Activated naive CD4-positive, alpha-beta T cell treated with anti-CD3 and anti-CD28 coated beads, Interleukin-2, amount 50 U/mL, for 16 hours (primary cell): ENCODE measurements around the gene USP24.

Experiments
- DNase-seq: peaks from one replicate; pipeline ENCODE4 v3.0.0-alpha.2; 2020

USP24 gene

DNA sequence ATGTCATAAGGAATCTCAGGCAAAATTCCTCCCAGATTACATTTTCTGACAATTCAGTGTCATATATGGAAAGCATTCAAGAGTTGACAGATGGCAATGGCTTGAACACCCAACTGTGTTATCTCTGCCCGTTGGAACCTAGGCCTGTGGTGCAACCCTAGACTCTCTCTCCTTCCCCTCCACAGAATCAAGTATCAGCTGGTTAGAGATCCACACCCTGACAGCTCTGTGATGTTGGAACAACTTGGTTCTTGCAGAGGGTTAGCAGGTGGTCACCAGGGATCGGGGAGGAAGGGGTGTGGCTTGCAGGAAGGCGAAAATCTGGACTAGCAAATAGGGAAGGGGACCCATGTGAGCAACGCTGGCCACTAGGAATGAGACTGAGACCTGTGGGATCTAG lies 149.5 kb downstream of the USP24 start:
- no peak for DNase-seq

- no peak for DNase-seq
Measured at GRCh38 chr1:55064861-55065263, 150.3 kb downstream of the USP24 start.

DNA sequence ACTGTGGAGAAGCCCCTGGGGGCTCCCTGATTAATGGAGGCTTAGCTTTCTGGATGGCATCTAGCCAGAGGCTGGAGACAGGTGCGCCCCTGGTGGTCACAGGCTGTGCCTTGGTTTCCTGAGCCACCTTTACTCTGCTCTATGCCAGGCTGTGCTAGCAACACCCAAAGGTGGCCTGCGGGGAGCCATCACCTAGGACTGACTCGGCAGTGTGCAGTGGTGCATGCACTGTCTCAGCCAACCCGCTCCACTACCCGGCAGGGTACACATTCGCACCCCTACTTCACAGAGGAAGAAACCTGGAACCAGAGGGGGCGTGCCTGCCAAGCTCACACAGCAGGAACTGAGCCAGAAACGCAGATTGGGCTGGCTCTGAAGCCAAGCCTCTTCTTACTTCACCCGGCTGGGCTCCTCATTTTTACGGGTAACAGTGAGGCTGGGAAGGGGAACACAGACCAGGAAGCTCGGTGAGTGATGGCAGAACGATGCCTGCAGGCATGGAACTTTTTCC lies 151.0 kb downstream of the USP24 start:
- no peak for DNase-seq

- DNase-seq = no peak
Measured at GRCh38 chr1:55063577-55063942, 151.6 kb downstream of the USP24 start.

GRCh38 chr1:55062801-55063576 lies 152.2 kb downstream of the USP24 start:
- DNase-seq = no peak

DNA sequence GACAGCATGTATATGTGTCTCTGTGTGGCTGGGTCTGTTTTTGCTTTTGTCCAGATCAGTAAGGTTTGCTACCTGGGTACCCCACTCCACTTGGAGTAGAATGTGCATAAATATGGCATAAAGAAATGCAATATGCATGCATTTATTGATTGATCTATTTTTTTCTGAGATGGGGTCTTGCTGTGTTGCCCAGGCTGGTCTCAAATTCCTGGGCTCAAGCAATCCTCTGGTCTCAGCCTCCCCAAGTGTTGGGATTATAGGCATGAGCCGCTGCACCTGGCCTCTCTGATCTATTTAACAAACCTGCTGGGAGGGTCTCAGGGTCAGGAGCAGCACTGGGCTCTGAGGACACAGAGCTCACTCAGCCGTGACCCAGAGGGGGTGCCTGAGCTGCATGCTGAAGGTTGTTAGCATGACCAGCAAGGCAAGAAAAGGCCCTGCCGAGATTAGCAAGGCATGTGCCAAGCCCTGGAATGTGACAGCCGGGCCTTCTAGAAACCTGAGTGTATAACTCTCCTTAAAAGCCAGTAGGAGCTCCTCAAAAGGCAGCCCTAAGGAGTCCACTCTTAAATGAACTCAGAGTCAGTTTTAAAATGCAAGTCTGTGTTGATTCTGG lies 153.3 kb downstream of the USP24 start:
- DNase-seq = no peak

DNA sequence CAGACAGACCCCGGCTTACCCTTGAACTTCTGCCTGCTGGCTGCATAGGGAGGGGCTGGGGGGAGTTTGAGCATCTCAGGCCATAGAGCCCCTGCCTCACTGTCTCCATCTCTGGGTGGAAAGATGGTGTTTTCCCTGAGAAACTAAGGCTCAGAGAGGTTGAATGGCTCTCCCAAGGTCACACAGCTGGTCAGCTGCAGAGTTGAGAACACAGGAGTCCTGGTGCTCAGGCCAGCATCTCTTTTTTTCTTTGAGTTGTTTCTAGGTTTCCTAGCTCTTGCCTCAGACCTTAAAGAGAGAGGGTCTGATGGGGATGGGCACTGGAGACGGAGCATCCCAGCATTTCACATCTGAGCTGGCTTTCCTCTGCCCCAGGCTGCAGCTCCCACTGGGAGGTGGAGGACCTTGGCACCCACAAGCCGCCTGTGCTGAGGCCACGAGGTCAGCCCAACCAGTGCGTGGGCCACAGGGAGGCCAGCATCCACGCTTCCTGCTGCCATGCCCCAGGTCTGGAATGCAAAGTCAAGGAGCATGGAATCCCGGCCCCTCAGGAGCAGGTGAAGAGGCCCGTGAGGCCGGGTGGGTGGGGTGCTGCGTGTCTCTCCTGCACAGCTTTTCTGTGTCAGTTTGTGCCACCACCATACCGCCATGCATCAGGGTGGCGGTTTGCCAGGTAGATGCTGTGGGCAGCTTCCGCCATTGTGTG lies 154.0 kb downstream of the USP24 start:
- no peak for DNase-seq

GRCh38 chr1:55060133-55060999 lies 154.8 kb downstream of the USP24 start:
- no peak for DNase-seq

DNA sequence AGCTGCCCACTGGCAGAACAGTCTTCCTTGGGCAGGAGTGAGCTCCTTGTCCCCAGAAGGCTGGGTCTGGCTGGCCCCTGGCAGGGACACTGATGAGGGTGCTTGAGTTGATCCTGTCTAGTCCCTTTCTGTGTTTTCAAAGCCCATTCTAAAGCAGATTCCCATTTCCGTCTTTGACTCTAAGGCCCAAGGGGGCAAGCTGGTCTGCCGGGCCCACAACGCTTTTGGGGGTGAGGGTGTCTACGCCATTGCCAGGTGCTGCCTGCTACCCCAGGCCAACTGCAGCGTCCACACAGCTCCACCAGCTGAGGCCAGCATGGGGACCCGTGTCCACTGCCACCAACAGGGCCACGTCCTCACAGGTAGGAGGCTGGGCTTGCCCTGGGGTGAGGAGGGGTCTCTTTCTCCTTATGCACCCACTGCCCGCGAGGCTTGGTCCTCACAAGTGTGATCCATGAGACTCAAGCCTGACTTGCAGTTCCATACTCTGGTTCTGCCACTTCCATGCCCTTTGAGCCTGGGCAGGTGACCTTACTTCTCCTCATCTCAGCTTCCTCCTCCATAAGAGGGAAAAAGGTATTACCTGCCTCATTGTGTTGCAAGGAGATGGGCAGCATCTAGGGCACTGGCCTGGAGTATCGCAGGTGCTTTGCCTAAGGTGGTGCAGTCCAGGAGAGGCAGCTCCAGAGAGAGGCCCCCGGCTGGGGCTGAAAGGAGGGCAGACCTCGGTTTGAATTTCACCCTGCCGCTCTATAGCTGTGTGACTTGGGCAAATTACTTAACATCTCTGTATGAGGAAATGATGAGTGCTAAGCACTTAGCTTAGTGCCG lies 155.6 kb downstream of the USP24 start:
- DNase-seq = no peak

- DNase-seq = no peak
Measured at GRCh38 chr1:55057956-55058298, 157.2 kb downstream of the USP24 start.

DNA sequence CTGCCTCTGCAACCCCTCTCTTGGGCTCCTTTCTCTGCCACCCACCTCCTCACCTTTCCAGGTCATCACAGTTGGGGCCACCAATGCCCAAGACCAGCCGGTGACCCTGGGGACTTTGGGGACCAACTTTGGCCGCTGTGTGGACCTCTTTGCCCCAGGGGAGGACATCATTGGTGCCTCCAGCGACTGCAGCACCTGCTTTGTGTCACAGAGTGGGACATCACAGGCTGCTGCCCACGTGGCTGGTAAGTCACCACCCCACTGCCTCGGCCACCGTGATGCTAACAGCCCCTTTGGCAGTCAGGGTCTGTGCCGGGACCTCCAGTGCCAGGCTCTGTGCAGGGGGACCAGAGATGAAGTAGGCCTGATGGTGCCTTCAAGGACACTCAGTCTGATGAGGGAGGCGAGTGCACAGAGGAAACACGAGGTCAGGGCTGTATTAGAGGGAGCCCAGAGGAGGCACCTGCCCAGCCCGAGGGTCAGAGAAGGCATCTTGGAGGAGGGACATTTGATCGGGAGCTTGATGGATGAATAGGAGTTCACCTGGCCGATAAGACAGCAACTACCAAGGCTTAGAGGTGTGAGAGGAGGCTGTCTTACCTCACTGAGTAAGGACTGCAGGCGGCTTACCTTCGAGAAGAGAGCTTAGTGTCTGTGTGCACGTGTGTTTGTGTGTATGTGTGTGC lies 157.8 kb downstream of the USP24 start:
- DNase-seq = no peak

GRCh38 chr1:55056632-55056992 lies 158.6 kb downstream of the USP24 start:
- no peak for DNase-seq

DNA sequence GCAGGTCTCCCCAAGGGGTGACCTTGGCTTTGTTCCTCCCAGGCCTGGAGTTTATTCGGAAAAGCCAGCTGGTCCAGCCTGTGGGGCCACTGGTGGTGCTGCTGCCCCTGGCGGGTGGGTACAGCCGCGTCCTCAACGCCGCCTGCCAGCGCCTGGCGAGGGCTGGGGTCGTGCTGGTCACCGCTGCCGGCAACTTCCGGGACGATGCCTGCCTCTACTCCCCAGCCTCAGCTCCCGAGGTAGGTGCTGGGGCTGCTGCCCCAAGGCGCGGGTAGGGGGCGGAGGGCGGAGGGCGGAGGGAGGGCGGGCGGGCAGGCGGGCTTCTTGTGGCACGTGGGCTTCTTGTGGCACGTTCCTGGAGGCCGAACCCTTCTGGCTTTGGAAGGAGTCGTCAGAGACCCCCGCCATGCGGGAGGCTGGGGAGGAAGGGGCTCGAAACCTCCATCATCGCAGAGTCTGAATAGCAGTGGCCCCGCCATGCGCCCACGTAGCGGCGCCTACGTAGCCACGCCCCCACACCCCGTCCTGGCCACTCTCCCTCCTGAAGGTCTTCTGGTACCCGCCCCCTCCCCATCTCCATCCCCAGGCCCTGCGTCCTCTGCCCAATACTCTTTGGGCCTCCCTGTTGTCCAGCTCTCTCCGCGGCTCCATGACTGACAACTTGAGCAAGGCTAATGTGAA lies 159.1 kb downstream of the USP24 start:
- no peak for DNase-seq

DNA sequence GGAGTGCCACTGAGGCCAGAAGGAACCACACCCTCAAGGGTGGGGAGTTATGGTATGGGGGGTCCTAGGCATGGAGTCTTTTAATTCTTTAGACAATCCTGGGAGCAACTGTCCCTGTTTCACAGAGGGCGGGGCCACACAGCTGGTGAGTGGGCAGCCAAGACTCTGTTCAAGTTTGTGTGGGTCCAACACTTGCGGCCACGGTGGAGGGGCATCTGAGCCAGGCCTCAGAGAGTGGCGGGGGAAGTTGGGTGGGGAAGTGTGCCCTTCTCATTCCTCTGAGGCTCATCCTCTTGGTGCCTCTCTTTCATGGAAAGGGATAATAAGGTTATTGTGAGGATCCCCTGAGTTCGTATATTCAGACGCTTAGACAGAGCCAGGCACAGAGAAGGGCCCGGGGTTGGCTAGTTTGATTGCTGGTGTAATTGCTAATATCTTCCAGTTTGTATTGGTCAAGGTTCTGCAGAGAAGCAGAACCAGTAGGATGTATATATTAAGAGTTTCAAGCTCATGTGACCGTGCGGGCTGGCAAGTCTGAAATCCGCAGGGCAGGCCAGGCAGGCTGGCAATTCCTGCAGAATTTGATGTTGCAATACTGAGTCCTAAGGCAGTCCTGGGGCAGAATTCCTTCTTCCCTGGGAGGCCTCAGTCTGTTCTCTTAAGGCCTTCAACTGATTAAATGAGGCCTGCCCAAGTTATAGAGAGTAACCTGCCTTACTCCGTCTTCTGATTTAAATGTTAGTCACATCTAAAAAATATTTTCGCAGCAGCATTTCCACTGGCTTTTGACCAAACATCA lies 159.9 kb downstream of the USP24 start:
- DNase-seq = no peak

DNA sequence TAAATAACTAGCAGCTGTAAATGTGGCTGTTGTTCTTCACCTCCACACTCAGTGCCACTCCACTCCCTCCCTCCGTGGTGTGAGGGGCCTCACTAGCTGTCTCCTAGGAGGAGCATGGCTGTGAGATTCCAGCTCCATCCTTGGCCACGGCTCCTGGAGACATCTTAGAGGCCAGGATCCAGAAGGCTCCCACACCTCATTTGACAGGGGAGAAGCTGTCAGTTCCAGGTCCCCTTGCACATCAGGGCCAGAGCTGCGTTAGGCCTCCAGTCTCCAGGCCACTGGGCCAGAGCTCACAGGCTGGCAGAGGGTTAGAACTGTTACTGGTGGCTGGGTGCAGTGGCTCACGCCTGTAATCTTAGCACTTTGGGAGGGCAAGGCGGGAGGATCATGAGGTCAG lies 160.8 kb downstream of the USP24 start:
- no peak for DNase-seq

DNA sequence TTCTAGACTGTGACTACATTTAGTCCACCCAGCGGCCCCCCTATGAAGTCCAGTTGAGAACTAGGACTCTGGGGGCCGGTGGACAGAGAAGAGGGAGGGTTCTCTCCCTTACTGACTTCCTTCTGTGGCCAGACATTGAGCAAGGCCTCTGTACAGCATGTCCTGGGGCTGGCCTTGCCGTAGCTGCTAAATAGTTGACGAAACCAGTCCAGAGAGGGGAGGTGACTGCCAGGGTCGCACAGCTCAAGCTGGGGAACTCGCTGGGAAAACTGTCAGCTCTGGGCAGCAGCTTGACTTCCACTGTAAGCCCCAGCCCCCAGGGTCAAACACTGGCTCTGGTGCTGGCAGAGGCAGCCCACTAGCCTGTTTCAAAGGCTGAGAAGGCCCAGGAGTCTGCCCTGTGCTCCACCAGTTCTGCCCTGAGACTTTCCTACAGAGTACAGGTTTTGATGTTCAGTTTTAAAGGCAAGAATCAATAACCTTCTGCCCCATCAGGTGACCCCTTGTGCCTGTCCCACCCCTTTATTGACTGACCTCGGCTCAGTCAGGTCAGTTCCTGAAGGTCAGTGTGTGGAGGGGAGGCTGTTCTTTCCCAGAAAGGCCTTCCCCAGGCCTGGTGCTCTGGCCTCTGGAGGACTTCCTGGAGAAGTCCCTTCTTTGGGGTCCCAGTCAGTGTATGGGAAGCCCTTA lies 161.8 kb downstream of the USP24 start:
- DNase-seq = no peak

- DNase-seq = no peak
Measured at GRCh38 chr1:55052221-55053142, 162.7 kb downstream of the USP24 start.

- DNase-seq = no peak
Measured at GRCh38 chr1:55051621-55052020, 163.5 kb downstream of the USP24 start.
